Activated T-helper 2 cell treated with anti-CD3 and anti-CD28 coated beads, Interferon-gamma antibody, Interleukin-2, Interleukin-4, amounts not matched to agents 10 μg/mL and 5 μg/mL and 100 μg/mL, durations not matched to agents 14 hours and 24 hours and 36 hours (primary cell): ENCODE measurements around the gene IRF2BPL. TPM values are rescaled to one million over a fixed set of nuclear protein-coding genes. Genes with fewer than 3 reads are reported as not detected.

Experiments used
- DNase-seq: peaks from one replicate; pipeline ENCODE4 v3.0.0; 2021; ENCODE audit warnings: low spot score
- H3K27ac Mint-ChIP-seq: one replicate; pipeline ENCODE4 v1.8.0; 2021; ENCODE audit warnings: mixed read lengths
- H3K27me3 Mint-ChIP-seq: one replicate; pipeline ENCODE4 v1.8.0; 2021; ENCODE audit warnings: low read depth, mixed read lengths
- H3K36me3 Mint-ChIP-seq: one replicate; pipeline ENCODE4 v1.8.0; 2021; ENCODE audit warnings: low read depth, mixed read lengths
- H3K4me1 Mint-ChIP-seq: one replicate; pipeline ENCODE4 v1.8.0; 2021; ENCODE audit warnings: low read depth, mixed read lengths
- H3K4me3 Mint-ChIP-seq: one replicate; pipeline ENCODE4 v1.8.0; 2021; ENCODE audit warnings: low read depth, mild to moderate bottlenecking, moderate library complexity, mixed read lengths
- H3K9me3 Mint-ChIP-seq: one replicate; pipeline ENCODE4 v1.8.0; 2021; ENCODE audit warnings: mixed read lengths
- intact Hi-C: fragments of 100-400 bp; cut with micrococcal nuclease; formaldehyde crosslinking; loops from one replicate; pipeline ENCODE4 v1.15.1; 2023
- total RNA-seq: library from RNA; stranded (reverse); gene quantifications from 2 replicates; pipeline ENCODE4 v1.2.3, GENCODE V29; 2022

IRF2BPL gene
- 34.8 and 35.8 TPM in 2 replicates for total RNA-seq

DNA sequence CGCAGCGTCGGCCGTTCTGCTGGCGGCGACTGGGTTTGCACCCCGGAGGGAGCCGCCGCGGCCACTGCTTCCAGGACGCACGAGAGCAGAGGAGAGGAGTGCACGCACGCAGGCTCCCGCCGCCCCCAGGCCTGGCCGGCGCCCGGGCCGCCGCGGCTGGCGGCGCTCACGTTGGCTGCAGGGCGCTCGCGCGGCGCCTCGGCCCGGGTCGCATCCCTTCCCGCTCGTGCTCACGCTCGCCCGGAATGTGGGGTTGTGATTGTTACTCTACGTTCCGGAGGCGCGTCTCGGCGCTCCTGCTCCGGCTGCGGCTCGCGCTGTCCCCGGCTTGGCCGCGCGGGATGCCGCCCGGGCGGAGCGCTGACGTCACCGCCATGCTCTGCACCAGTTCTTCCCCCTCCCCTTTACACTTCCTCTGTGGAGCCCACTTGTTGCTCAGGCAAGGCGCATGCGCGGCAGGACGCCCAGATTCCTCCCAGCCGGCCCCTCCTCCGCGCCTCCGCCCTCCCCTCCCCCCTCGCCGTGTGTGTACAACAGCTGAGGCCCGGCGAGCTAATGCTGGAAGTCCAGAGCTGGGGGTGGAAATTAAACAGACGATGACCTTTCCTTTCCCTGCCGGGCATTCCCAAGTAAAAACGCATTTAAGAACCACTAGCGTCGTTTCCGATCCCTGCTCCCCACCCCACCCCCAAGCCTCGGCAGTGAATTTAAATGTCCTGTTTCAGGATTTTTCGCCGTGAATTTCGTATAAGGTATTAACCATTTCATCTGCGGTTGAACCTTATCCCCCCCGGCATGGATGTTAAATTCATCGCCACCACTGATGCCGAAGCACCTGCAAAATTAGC lies at the start of gene IRF2BPL:
TSS of gene IRF2BPL (minus strand) at position 325 of the 848 bp plus-strand sequence. CDS start 916 bp downstream, outside the sequence.
- Mint-ChIP-seq H3K27ac (peak within 1 kb of the TSS; percentile 94), H3K9me3 (no peaks in the 10 kb centered on the region), H3K4me1 (peaks cover 49% of the 10 kb centered on the region), H3K27me3 (no peaks in the 10 kb centered on the region), H3K36me3 (peaks cover 30% of the 10 kb centered on the region), H3K4me3 (peak within 1 kb of the TSS; percentile 89)
- intact Hi-C loops, result loop anchor here (1.0 to 5.0 kb wide), 3 partner anchors 12 to 274 kb away; no protein-coding TSS in a partner anchor
- DNase-seq, result peak; percentile 94

GRCh38 chr14:77077040-77077439 lies 48.5 kb upstream of the IRF2BPL start:
- peaks cover 3% of the 10 kb centered on the region for H3K9me3 Mint-ChIP-seq

DNA sequence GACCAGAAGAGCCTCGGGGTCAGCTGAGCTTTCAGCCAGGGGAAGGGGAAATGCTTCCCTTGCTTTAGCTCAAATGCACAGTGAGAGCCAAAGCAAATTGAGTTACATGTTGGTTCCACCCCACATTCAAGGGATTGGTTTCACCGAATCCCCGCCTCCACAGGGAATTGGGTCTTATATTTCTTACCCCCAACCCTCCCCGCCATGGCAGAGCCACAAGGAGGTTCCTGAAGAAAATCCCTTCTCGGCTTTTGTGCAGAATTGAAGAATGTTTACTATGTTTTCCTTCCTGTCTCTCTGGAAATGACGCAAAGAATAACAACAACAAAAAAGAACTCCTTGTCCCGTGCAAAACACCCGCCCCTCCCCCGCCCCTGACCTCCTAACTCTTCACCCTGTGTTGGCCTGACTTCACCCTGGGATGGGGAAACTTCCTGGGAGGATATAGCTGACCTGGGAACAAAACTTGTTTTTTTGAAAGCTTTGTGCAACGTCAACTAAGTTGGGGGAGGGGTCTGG lies 47.7 kb upstream of the IRF2BPL start:
- Mint-ChIP-seq H3K36me3 (no peaks in the 10 kb centered on the region), H3K4me1 (no peaks in the 10 kb centered on the region), H3K27ac (no peak overlapping the region)

More at GRCh38 chr14:77077040-77077439, 48.5 kb upstream of the IRF2BPL start:
- Mint-ChIP-seq H3K4me1 (no peaks in the 10 kb centered on the region), H3K27ac (no peak overlapping the region), H3K4me3 (no peak overlapping the region), H3K27me3 (peaks cover 1% of the 10 kb centered on the region), H3K36me3 (no peaks in the 10 kb centered on the region)
- intact Hi-C loops, result no loop called here
- no peak for DNase-seq

GRCh38 chr14:77074969-77075368 lies 46.5 kb upstream of the IRF2BPL start:
- no peak overlapping the region for H3K27ac Mint-ChIP-seq
- no peaks in the 10 kb centered on the region for H3K36me3 Mint-ChIP-seq
- no peaks in the 10 kb centered on the region for H3K4me1 Mint-ChIP-seq
- DNase-seq, result no peak
- H3K27me3 Mint-ChIP-seq, result peaks cover 1% of the 10 kb centered on the region
- no peaks in the 10 kb centered on the region for H3K9me3 Mint-ChIP-seq
- intact Hi-C loops, result loop anchor here (5.0 kb wide), 1 partner anchor 363 kb away; no protein-coding TSS in a partner anchor
- H3K4me3 Mint-ChIP-seq, result no peak overlapping the region

More for the DNA sequence above, 47.7 kb upstream of the IRF2BPL start:
- intact Hi-C loops, result no loop called here
- DNase-seq, result no peak
- Mint-ChIP-seq H3K4me3 (no peak overlapping the region), H3K9me3 (peaks cover 3% of the 10 kb centered on the region), H3K27me3 (peaks cover 1% of the 10 kb centered on the region)

DNA sequence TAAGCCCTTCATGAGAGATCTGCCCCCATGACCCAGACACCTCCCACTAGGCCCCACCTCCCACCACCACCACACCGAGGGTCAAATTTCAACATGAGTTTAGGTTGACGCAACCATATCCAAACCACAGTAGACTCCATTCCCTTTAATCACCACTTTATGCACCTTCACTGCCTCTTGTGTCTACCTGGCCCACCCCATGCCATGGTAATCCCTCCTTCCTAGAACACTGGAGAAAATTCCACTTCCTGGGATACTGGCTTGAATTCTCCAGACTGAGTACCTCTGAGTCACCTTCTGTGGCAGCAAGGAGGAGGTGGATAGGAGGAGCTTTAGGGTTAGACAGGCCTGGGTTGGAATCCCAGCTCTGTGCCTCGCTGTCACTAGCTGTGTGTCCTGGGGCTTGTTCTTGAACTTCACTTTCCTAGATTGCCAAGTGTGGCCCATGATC lies 43.5 kb upstream of the IRF2BPL start:
- H3K4me1 Mint-ChIP-seq, result no peaks in the 10 kb centered on the region
- no peaks in the 10 kb centered on the region for H3K9me3 Mint-ChIP-seq
- no peak overlapping the region for H3K4me3 Mint-ChIP-seq
- no peak overlapping the region for H3K27ac Mint-ChIP-seq
- H3K27me3 Mint-ChIP-seq, result peaks cover 1% of the 10 kb centered on the region
- intact Hi-C loops, result loop anchor here (5.0 kb wide), 1 partner anchor 360 kb away; no protein-coding TSS in a partner anchor
- H3K36me3 Mint-ChIP-seq, result no peaks in the 10 kb centered on the region
- DNase-seq, result no peak

DNA sequence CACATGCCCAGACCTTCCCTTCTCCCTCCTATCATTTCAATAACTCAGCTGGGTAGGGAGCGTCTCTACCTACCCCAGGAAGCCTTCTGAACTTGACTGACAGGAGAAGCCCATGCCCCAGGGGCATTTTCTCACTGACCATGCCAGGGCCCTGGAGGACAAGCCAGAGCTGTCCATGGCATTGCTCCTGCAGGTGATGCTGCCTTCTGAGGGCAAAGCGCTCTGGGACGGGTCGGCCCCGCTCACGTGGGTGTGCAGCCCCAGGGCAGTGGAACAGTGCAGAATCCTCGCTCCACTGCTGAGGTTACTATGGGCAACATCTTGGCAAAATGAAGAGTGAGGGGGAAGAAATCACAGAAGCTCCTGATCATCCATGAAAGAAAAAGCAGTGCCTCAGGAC lies 41.0 kb upstream of the IRF2BPL start:
- Mint-ChIP-seq H3K27ac (no peak overlapping the region), H3K36me3 (no peaks in the 10 kb centered on the region), H3K4me1 (no peaks in the 10 kb centered on the region), H3K4me3 (no peak overlapping the region), H3K27me3 (no peaks in the 10 kb centered on the region), H3K9me3 (no peaks in the 10 kb centered on the region)
- intact Hi-C loops, result no loop called here
- DNase-seq, result no peak

- no peaks in the 10 kb centered on the region for H3K27me3 Mint-ChIP-seq
- intact Hi-C loops, result no loop called here
- no peak overlapping the region for H3K27ac Mint-ChIP-seq
- no peaks in the 10 kb centered on the region for H3K4me1 Mint-ChIP-seq
- H3K36me3 Mint-ChIP-seq, result no peaks in the 10 kb centered on the region
- DNase-seq, result no peak
- no peak overlapping the region for H3K4me3 Mint-ChIP-seq
- H3K9me3 Mint-ChIP-seq, result no peaks in the 10 kb centered on the region
Observed at GRCh38 chr14:77068517-77069200, 40.2 kb upstream of the IRF2BPL start.

DNA sequence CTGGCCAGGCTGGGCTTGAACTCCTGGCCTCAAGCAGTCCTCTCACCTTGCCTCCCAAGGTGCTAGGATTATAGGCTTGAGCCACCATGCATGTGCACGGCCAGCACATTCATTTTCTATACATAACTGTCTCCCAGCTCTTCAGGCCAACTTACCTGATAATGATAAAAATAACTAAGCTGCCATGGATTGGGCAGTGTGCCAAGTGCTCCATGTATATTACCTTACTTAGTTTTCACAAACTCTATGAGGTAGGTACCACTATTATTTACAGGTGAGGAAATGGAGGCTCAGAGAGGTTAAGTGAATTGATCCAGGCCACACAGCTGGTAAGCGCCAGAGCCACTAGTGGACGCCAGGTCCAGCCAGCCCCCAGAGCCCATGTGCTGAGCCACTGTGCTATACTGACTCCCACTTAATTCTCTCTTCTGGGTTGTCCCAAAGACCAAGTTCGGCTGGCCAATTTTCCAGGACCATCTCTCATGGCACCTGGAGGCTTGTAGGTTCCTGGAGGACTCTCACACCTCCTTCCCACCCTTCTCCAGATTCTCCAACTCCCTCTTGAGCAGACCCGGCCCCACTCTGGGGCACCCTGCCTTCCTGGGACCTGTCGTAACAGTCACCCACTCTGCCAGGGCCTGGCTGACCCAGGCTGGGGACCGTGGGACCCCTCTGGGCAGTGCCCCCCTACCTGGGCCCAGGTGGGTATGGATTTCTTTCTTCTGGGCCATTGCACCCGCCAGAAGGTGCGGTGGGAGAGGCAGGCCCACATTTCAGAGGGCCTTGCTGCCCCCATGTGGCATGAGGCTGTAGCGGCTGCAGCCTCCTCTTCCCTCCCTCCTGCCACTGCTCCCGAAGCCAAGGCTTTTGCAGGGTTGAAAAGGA lies 39.4 kb upstream of the IRF2BPL start:
- Mint-ChIP-seq H3K27ac (no peak overlapping the region), H3K27me3 (no peaks in the 10 kb centered on the region), H3K4me1 (no peaks in the 10 kb centered on the region), H3K9me3 (no peaks in the 10 kb centered on the region), H3K4me3 (no peak overlapping the region), H3K36me3 (no peaks in the 10 kb centered on the region)
- peak; percentile 45 for DNase-seq
- intact Hi-C loops, result no loop called here

- H3K9me3 Mint-ChIP-seq, result no peaks in the 10 kb centered on the region
- DNase-seq, result no peak
- H3K27ac Mint-ChIP-seq, result no peak overlapping the region
- no peaks in the 10 kb centered on the region for H3K27me3 Mint-ChIP-seq
- intact Hi-C loops, result no loop called here
- H3K4me1 Mint-ChIP-seq, result no peaks in the 10 kb centered on the region
- H3K4me3 Mint-ChIP-seq, result no peak overlapping the region
- no peaks in the 10 kb centered on the region for H3K36me3 Mint-ChIP-seq
Observed at GRCh38 chr14:77066578-77067172, 38.2 kb upstream of the IRF2BPL start.

- H3K27ac Mint-ChIP-seq, result no peak overlapping the region
- H3K4me3 Mint-ChIP-seq, result no peak overlapping the region
- no peaks in the 10 kb centered on the region for H3K9me3 Mint-ChIP-seq
- intact Hi-C loops, result no loop called here
- no peaks in the 10 kb centered on the region for H3K36me3 Mint-ChIP-seq
- no peaks in the 10 kb centered on the region for H3K27me3 Mint-ChIP-seq
- H3K4me1 Mint-ChIP-seq, result no peaks in the 10 kb centered on the region
- DNase-seq, result no peak
Observed at GRCh38 chr14:77065851-77066577, 37.5 kb upstream of the IRF2BPL start.

DNA sequence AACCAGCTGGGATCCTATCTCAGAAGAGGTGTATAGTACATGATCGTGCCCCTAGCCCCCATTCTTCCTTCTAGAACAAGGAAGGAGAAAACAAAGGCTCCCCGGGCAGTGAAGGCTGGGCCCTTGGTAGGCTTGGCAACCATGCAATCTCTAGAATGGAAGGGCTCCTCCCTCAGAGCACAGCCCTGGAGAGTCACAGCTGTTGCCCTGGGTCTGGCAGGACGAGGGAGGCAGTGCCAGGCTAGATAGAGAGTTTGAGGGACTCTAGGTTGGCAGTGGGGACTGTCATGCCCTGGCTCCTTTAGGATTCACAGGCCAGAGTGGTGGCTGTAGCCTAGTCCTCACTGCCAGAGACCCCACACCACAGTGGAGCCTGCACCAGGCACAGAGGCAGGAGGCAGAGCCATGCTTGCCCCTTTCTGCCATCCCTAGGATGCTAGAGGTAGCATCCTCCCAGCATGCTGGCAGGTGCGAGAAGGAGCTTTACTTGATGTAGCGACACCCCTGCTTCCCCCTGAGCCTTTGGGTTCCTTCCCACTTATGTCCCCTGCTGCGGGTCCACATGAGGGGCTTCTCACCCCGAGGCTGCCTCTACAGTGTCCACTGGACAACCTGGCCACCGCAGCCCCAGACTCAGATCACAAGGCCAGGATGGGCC lies 36.1 kb upstream of the IRF2BPL start:
- Mint-ChIP-seq H3K4me1 (no peaks in the 10 kb centered on the region), H3K27ac (no peak overlapping the region), H3K27me3 (no peaks in the 10 kb centered on the region), H3K4me3 (no peak overlapping the region), H3K9me3 (no peaks in the 10 kb centered on the region), H3K36me3 (no peaks in the 10 kb centered on the region)
- intact Hi-C loops, result no loop called here
- DNase-seq, result no peak
